CD4-positive, alpha-beta T cell (primary cell): Measurements from ENCODE around the gene SERPINE2. TPM values are rescaled to one million over a fixed set of nuclear protein-coding genes. Genes with fewer than 3 reads are reported as not detected.
A peak's percentile ranks its signal among the peaks of the same experiment; 100 is the strongest.

Source experiments
- ATAC-seq: fragments of 200-7000 bp; cut with Tn5 transposase; one replicate; pipeline ENCODE4 v1.10.0; 2022; ENCODE audit warnings: mild to moderate bottlenecking; ENCODE audit not compliant: poor library complexity
- CTCF ChIA-PET: fragments of 350-600 bp; sonication (Branson Sonifier 250); formaldehyde crosslinking; loops from one replicate; lab custom pipeline; 2021; ENCODE audit warnings: antibody characterized with exemption, inconsistent platforms; lab: Charles Lee
- POLR2A ChIA-PET: fragments of 350-600 bp; sonication (Branson Sonifier 250); formaldehyde crosslinking; loops from one replicate; lab custom pipeline; 2021; ENCODE audit warnings: antibody characterized with exemption, inconsistent platforms; lab: Charles Lee
- DNase-seq, 14 experiments: peaks; one replicate each; pipeline ENCODE4 v3.0.0-alpha.2; 2013 to 2020; ENCODE audit warnings: mixed read lengths in 2 of 14
- H3K27ac ChIP-seq, 2 donors: one replicate each; pipeline versions ENCODE4 v1.5.1 to v1.7.0; 2013; ENCODE audit warnings: low read length in 2 of 2, low read depth in 1 of 2, mild to moderate bottlenecking in 1 of 2
- H3K27me3 ChIP-seq, 2 experiments: 1 replicate in 1 of 2; 2 replicates in 1 of 2; pipeline versions ENCODE4 v1.6.1 to v1.7.0; 2013; ENCODE audit warnings: low read length in 2 of 2, control low read depth in 1 of 2, mild to moderate bottlenecking in 1 of 2, moderate library complexity in 1 of 2; ENCODE audit not compliant: insufficient read depth in 2 of 2, control insufficient read depth in 1 of 2
- H3K36me3 ChIP-seq: one replicate; pipeline ENCODE4 v1.6.1; 2013; ENCODE audit warnings: low read length, control low read depth; ENCODE audit not compliant: insufficient read depth
- H3K4me1 ChIP-seq: one replicate; pipeline ENCODE4 v1.6.1; 2013; ENCODE audit warnings: low read length, control low read depth; ENCODE audit not compliant: insufficient read depth
- H3K4me3 ChIP-seq: one replicate; pipeline ENCODE4 v1.5.1; 2013; ENCODE audit warnings: mild to moderate bottlenecking, low read length, moderate library complexity
- H3K9me3 ChIP-seq, 2 experiments: 1 replicate in 1 of 2; 2 replicates in 1 of 2; pipeline versions ENCODE4 v1.6.1 to v1.7.0; 2013; ENCODE audit warnings: low read length in 2 of 2, mild to moderate bottlenecking in 2 of 2, control low read depth in 1 of 2, moderate library complexity in 1 of 2; ENCODE audit not compliant: control insufficient read depth in 1 of 2, insufficient read depth in 1 of 2
- H3K27ac Mint-ChIP-seq: one replicate; pipeline ENCODE4 v1.8.0; 2020; ENCODE audit warnings: mixed read lengths
- H3K27me3 Mint-ChIP-seq: one replicate; pipeline ENCODE4 v1.8.0; 2021; ENCODE audit warnings: mixed read lengths
- H3K36me3 Mint-ChIP-seq: one replicate; pipeline ENCODE4 v1.8.0; 2021; ENCODE audit warnings: low read depth, mixed read lengths
- H3K4me1 Mint-ChIP-seq: one replicate; pipeline ENCODE4 v1.8.0; 2021; ENCODE audit warnings: low read depth, mixed read lengths
- H3K4me3 Mint-ChIP-seq: one replicate; pipeline ENCODE4 v1.8.0; 2020; ENCODE audit warnings: mild to moderate bottlenecking, mixed read lengths
- H3K9me3 Mint-ChIP-seq: one replicate; pipeline ENCODE4 v1.8.0; 2020; ENCODE audit warnings: mixed read lengths
- CTCF ChIP-seq: fragments of 200-600 bp; IDR thresholded peaks from one replicate; pipeline ENCODE4 v1.8.0; 2022; ENCODE audit warnings: antibody characterized with exemption, mild to moderate bottlenecking
- intact Hi-C, 2 experiments: fragments of 100-400 bp; cut with DNase I in 1 of 2; cut with micrococcal nuclease in 1 of 2; formaldehyde crosslinking; loops; one replicate each; pipeline versions ENCODE4 v1.15.1 to v1.9.0; 2023 to 2025; cut with DNase I, micrococcal nuclease
- total RNA-seq, 174 experiments: library from RNA in 2 of 174; stranded (reverse) in 2 of 174; gene quantifications; one replicate each; pipeline ENCODE4 v1.2.3 and lab custom pipeline; 2021 to 2026

The SERPINE2 gene
- total RNA-seq, 2 experiments from 2014 or later, result 5.1 to 7.3 TPM

GRCh38 chr2:223957092-223957851 is 81.8 kb downstream of the SERPINE2 start, which contains the start of gene MRPL44:
Gene MRPL44 (plus strand): TSS chr2:223957463. CDS start chr2:223957473, 10 bp downstream.
- H3K4me1 Mint-ChIP-seq, result peaks cover 68% of the 10 kb centered on the region
- intact Hi-C loops, result loop anchor here (5.0 to 10.0 kb wide), 6 partner anchors 120 to 1300 kb away; partner anchors contain the start of genes CUL3 (in 2 of the 2), ACSL3 (in 1 of the 2), AP1S3 (in 1 of the 2) and DOCK10 (in 1 of the 2)
- POLR2A ChIA-PET, result interaction anchor here (0.9 to 4.8 kb wide), 7 partner anchors 10 to 629 kb away, joined by 3 to 41 read pairs (median 5); partner anchors contain the start of gene WDFY1

GRCh38 chr2:223956300-223956699 is 82.8 kb downstream of the SERPINE2 start:
- no peak for DNase-seq
- H3K4me1 ChIP-seq, result peaks cover 25% of the 10 kb centered on the region
- peaks cover 38% of the 10 kb centered on the region for H3K36me3 Mint-ChIP-seq
- ATAC-seq, result no peak
- no peaks in the 10 kb centered on the region for H3K27me3 ChIP-seq
- peak overlapping the region; percentile 93 for H3K27ac Mint-ChIP-seq
- H3K27ac ChIP-seq, result no peak overlapping the region
- H3K27me3 Mint-ChIP-seq, result no peaks in the 10 kb centered on the region
- intact Hi-C loops, result loop anchor here (5.0 to 10.0 kb wide), 6 partner anchors 119 to 1299 kb away; partner anchors contain the start of genes CUL3 (in 2 of the 2), ACSL3 (in 1 of the 2), AP1S3 (in 1 of the 2) and DOCK10 (in 1 of the 2)
- H3K36me3 ChIP-seq, result peaks cover 19% of the 10 kb centered on the region
- no peak for TF ChIP-seq CTCF
- POLR2A ChIA-PET, result interaction anchor here (0.9 to 4.8 kb wide), 2 partner anchors 11 to 13 kb away, joined by 5 to 41 read pairs; partner anchors contain the start of gene WDFY1
- no peaks in the 10 kb centered on the region for H3K9me3 ChIP-seq
- CTCF ChIA-PET, result no interaction called here
- no peak overlapping the region for H3K4me3 ChIP-seq
- H3K4me1 Mint-ChIP-seq, result peaks cover 63% of the 10 kb centered on the region
- H3K9me3 Mint-ChIP-seq, result no peaks in the 10 kb centered on the region
- H3K4me3 Mint-ChIP-seq, result peak overlapping the region; percentile 80

More at GRCh38 chr2:223957092-223957851, 81.8 kb downstream of the SERPINE2 start, which contains the start of gene MRPL44:
- peaks cover 31% of the 10 kb centered on the region for H3K4me1 ChIP-seq
- DNase-seq, result peak; percentile 92 to 99 (median 96)
- peak within 1 kb of the TSS; percentile 56 to 58 for H3K27ac ChIP-seq
- Mint-ChIP-seq H3K27ac (peak within 1 kb of the TSS; percentile 93), H3K36me3 (peaks cover 48% of the 10 kb centered on the region), H3K9me3 (no peaks in the 10 kb centered on the region), H3K27me3 (no peaks in the 10 kb centered on the region), H3K4me3 (peak within 1 kb of the TSS; percentile 94)
- no peak for TF ChIP-seq CTCF
- peak within 1 kb of the TSS; percentile 89 for H3K4me3 ChIP-seq
- peaks cover 27% of the 10 kb centered on the region for H3K36me3 ChIP-seq
- no peaks in the 10 kb centered on the region for H3K27me3 ChIP-seq
- CTCF ChIA-PET, result interaction anchor here (1.0 to 1.5 kb wide), 2 partner anchors 12 to 13 kb away, joined by 5 to 7 read pairs; partner anchors contain the start of gene WDFY1
- ATAC-seq, result peak; percentile 100
- H3K9me3 ChIP-seq, result no peaks in the 10 kb centered on the region

- H3K4me1 Mint-ChIP-seq, result peaks cover 55% of the 10 kb centered on the region
- intact Hi-C loops, result loop anchor here (10.0 kb wide), 2 partner anchors 630 to 1090 kb away; partner anchors contain the start of genes CUL3 (in 1 of the 2) and DOCK10 (in 1 of the 2)
- DNase-seq, result no peak
- peaks cover under 1% of the 10 kb centered on the region for H3K36me3 ChIP-seq
- no peak for ATAC-seq
- CTCF ChIA-PET, result interaction anchor here (0.6 to 1.3 kb wide), 3 partner anchors 9 to 16 kb away, joined by 3 to 4 read pairs (median 3); partner anchors contain the start of gene WDFY1
- TF ChIP-seq CTCF, result no peak
- H3K27me3 ChIP-seq, result no peaks in the 10 kb centered on the region
- no peak overlapping the region for H3K4me3 Mint-ChIP-seq
- no peak overlapping the region for H3K27ac Mint-ChIP-seq
- H3K9me3 ChIP-seq, result no peaks in the 10 kb centered on the region
- peaks cover 25% of the 10 kb centered on the region for H3K4me1 ChIP-seq
- peaks cover 19% of the 10 kb centered on the region for H3K36me3 Mint-ChIP-seq
- POLR2A ChIA-PET, result interaction anchor here (0.6 to 4.8 kb wide), 2 partner anchors 9 to 25 kb away, joined by 3 to 41 read pairs; partner anchors contain the start of gene WDFY1
- no peaks in the 10 kb centered on the region for H3K27me3 Mint-ChIP-seq
- no peak overlapping the region for H3K27ac ChIP-seq
- no peak overlapping the region for H3K4me3 ChIP-seq
- no peaks in the 10 kb centered on the region for H3K9me3 Mint-ChIP-seq
Measured at GRCh38 chr2:223954401-223954800, 84.7 kb downstream of the SERPINE2 start.
